ENCODE results near the gene CD36.

Gene CD36

GRCh38 chr7:80679921-80680907 is 41.8 kb downstream of the CD36 start:
- Mint-ChIP-seq H3K4me1 (no peaks in the 10 kb centered on the region), H3K27ac (no peak overlapping the region), H3K9me3 (peaks cover 1% of the 10 kb centered on the region), H3K36me3 (no peaks in the 10 kb centered on the region), H3K4me3 (no peak overlapping the region), H3K27me3 (no peaks in the 10 kb centered on the region)
- no peak for DNase-seq
- CTCF ChIA-PET = interaction anchor here (1.0 kb wide), 1 partner anchor 13 kb away, joined by 3 read pairs; no protein-coding TSS in a partner anchor

GRCh38 chr7:80681272-80681885 is 42.9 kb downstream of the CD36 start:
- Mint-ChIP-seq H3K27me3 (no peaks in the 10 kb centered on the region), H3K36me3 (no peaks in the 10 kb centered on the region), H3K4me1 (no peaks in the 10 kb centered on the region), H3K4me3 (no peak overlapping the region), H3K27ac (no peak overlapping the region), H3K9me3 (peaks cover 1% of the 10 kb centered on the region)
- no peak for DNase-seq
- CTCF ChIA-PET = no interaction called here

DNA sequence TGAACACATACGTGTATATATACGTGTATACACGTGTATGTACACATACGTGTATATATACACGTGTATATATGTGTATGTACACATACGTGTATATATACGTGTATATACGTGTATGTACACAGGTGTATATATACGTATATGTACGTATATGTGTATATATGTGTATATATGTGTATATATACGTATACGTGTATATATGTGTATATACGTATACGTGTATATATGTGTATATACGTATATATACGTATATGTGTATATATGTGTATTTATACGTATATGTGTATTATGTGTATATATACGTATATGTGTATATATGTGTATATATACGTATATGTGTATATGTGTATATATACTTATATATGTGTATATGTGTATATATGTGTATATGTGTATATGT is 44.3 kb downstream of the CD36 start:
- H3K4me3 Mint-ChIP-seq = no peak overlapping the region
- DNase-seq = no peak
- CTCF ChIA-PET = no interaction called here
- no peaks in the 10 kb centered on the region for H3K27me3 Mint-ChIP-seq
- no peak overlapping the region for H3K27ac Mint-ChIP-seq
- no peaks in the 10 kb centered on the region for H3K36me3 Mint-ChIP-seq
- H3K9me3 Mint-ChIP-seq = peaks cover 1% of the 10 kb centered on the region
- H3K4me1 Mint-ChIP-seq = no peaks in the 10 kb centered on the region

DNA sequence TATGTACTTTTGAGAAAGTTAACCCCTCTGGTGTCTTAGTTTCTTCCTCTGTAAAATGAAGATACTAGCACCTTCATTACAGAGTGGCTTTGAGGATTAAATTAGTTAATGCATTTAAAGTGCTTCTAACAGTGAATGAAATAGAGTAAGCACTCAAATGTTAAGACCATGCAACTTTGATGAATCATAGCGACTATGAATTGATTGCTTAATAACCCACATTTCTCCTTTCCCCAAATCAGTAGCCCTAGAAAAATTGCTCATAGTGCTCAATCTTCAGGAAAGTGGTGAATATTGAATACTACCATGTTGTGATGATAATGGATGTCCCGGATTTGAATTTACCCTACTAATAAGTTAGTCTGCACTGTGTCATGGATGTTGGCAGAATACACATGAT is 48.1 kb downstream of the CD36 start:
- peaks cover 1% of the 10 kb centered on the region for H3K9me3 Mint-ChIP-seq
- no peaks in the 10 kb centered on the region for H3K27me3 Mint-ChIP-seq
- no peaks in the 10 kb centered on the region for H3K4me1 Mint-ChIP-seq
- no peak overlapping the region for H3K4me3 Mint-ChIP-seq
- CTCF ChIA-PET = no interaction called here
- H3K36me3 Mint-ChIP-seq = no peaks in the 10 kb centered on the region
- DNase-seq = no peak
- H3K27ac Mint-ChIP-seq = no peak overlapping the region

DNA sequence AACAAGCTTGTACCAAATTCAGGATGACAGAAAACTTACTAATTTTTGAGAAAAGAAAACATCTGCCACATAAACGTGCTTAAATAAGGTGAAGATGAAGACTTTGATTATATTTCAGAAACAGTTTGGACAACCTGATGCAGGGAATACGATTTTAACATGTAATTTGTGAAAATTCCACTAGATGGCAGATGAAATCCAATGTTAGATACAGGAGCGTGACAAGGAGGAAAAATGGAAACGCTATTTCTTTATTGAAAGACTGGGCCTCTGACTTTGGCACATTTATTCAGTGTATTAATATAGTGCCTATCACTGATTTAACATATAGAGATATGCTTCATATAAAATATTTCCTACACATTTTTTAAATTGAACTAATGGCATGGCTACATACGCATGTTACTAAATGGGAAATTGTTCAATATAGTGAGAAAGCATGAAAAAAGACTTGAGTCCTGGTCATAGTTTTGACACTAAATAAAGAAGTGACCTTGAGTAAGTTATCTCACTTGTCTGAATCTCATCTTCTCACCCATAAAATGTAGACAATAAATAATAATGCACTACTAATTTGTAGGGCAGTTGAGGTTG is 60.7 kb downstream of the CD36 start:
- H3K4me3 Mint-ChIP-seq = no peak overlapping the region
- no peaks in the 10 kb centered on the region for H3K27me3 Mint-ChIP-seq
- no peak for DNase-seq
- no peak overlapping the region for H3K27ac Mint-ChIP-seq
- no peaks in the 10 kb centered on the region for H3K36me3 Mint-ChIP-seq
- no peaks in the 10 kb centered on the region for H3K9me3 Mint-ChIP-seq
- H3K4me1 Mint-ChIP-seq = no peaks in the 10 kb centered on the region
- CTCF ChIA-PET = interaction anchor here (0.6 kb wide), 1 partner anchor 771 kb away, joined by 3 read pairs; no protein-coding TSS in a partner anchor

DNA sequence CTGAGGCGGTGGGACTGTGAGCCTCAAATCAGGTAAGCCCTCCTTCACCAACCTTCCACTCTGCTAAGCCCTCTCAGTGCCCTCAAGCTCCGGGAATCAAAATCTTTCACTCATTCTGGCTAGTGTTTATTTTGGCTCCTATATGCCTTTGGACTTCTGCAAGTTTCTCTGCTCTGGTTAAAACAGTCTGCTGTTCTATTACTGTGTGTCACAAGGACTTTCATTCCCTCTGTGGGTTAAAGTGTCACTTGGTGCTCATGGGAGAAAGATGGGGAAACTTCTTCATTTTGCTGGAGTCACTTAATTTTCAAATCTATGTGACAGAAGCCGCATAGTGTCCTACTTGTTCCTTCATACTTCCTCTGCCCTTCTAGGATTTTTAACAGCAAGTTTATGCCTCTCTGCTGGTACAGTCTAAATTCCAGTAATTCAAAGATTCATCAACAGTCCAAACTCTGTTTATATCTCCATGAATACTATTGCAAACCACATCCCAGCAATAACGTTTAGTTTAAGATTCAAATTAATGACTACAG is 61.3 kb downstream of the CD36 start:
- no peak overlapping the region for H3K27ac Mint-ChIP-seq
- H3K4me1 Mint-ChIP-seq = no peaks in the 10 kb centered on the region
- CTCF ChIA-PET = no interaction called here
- no peaks in the 10 kb centered on the region for H3K27me3 Mint-ChIP-seq
- no peaks in the 10 kb centered on the region for H3K36me3 Mint-ChIP-seq
- H3K9me3 Mint-ChIP-seq = no peaks in the 10 kb centered on the region
- DNase-seq = no peak
- H3K4me3 Mint-ChIP-seq = no peak overlapping the region

GRCh38 chr7:80703272-80703671 is 64.8 kb downstream of the CD36 start:
- H3K4me1 Mint-ChIP-seq = no peaks in the 10 kb centered on the region
- no peaks in the 10 kb centered on the region for H3K9me3 Mint-ChIP-seq
- no peaks in the 10 kb centered on the region for H3K36me3 Mint-ChIP-seq
- no peak overlapping the region for H3K4me3 Mint-ChIP-seq
- H3K27ac Mint-ChIP-seq = no peak overlapping the region
- DNase-seq = no peak
- H3K27me3 Mint-ChIP-seq = no peaks in the 10 kb centered on the region
- CTCF ChIA-PET = no interaction called here

- Mint-ChIP-seq H3K4me3 (no peak overlapping the region), H3K27ac (no peak overlapping the region), H3K36me3 (no peaks in the 10 kb centered on the region), H3K4me1 (no peaks in the 10 kb centered on the region), H3K27me3 (no peaks in the 10 kb centered on the region), H3K9me3 (no peaks in the 10 kb centered on the region)
- CTCF ChIA-PET = no interaction called here
- no peak for DNase-seq
These were observed 66.8 kb downstream of the CD36 start for GRCh38 chr7:80705130-80705781.

DNA sequence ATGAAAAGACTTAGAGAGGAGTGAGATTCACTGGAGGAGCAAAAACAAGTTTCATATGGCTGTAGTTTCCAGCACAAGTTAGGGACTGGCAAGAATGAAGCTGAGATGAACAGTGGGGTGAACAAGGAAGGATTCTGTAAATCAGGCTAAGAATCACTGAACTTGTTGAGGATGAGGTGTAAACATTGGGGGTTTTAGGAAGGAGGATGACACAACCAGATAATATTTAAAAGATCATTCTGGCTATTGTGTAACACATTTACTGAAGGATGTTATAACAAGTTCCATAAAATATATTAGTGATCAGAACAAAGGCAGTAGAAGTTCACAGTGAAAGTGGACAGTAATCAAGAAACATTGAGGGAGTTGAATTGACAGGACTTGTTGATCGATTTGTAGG is 68.9 kb downstream of the CD36 start:
- Mint-ChIP-seq H3K9me3 (no peaks in the 10 kb centered on the region), H3K4me3 (no peak overlapping the region), H3K27me3 (no peaks in the 10 kb centered on the region), H3K36me3 (no peaks in the 10 kb centered on the region), H3K27ac (no peak overlapping the region), H3K4me1 (no peaks in the 10 kb centered on the region)
- no peak for DNase-seq
- CTCF ChIA-PET = no interaction called here

DNA sequence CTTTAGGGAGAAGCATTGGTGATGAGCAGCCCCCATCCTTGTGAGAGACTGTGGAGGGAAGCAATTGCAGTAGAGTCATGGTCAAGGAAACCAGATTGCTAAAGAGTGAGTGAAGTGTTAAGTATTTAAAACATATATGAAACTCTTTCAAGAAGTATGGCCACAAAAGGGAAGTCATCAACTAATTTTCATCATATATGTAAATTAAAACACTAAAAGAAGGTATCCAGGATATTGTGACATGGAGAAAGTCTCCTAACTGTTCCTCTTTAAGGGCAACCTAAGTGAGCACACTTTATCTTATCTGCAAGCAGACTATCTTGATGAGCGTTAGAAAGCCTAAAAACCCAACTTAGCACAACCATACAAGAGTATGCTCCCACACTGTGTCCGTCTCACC is 69.7 kb downstream of the CD36 start:
- no peak overlapping the region for H3K4me3 Mint-ChIP-seq
- H3K27me3 Mint-ChIP-seq = no peaks in the 10 kb centered on the region
- H3K27ac Mint-ChIP-seq = no peak overlapping the region
- H3K9me3 Mint-ChIP-seq = no peaks in the 10 kb centered on the region
- H3K36me3 Mint-ChIP-seq = no peaks in the 10 kb centered on the region
- CTCF ChIA-PET = no interaction called here
- H3K4me1 Mint-ChIP-seq = no peaks in the 10 kb centered on the region
- DNase-seq = no peak

DNA sequence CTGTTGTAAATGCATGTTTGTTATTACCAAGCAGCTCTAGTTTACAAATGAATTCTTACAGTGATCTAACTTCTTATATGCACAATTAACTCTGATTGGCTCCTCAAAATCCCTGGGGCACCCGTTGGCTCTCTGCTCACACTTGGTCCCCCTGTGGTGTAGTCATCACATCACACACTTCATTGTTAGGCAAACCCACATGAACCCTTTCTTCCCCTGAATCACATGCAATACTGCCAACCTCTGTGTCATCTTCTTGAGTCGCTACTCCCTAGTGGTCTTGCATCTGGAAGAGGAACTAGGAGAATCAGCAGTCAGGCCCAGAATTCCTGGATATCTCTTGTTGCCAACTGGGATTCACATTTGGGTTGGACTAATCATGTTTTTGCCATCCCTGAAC is 73.1 kb downstream of the CD36 start:
- Mint-ChIP-seq H3K27ac (no peak overlapping the region), H3K27me3 (no peaks in the 10 kb centered on the region), H3K9me3 (no peaks in the 10 kb centered on the region), H3K36me3 (no peaks in the 10 kb centered on the region), H3K4me3 (no peak overlapping the region), H3K4me1 (no peaks in the 10 kb centered on the region)
- DNase-seq = no peak
- CTCF ChIA-PET = no interaction called here

DNA sequence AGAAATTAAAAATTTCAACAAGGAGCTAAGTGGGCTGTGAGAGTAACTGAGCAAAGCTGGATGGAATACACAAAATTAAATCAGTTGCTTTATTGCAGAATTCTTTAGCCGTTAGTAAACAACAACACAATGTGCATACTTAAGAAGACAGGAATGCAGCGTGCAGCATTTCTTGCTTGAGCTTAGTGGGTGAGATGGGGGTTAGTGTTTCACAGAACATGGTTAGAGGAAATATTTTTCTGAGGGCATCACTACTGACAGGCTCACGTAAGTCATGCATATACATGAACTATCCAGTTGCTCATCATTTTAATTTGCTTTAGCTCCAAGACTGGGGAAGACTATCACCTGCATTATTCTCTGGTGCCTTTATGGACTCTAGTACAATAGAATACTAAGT is 80.8 kb downstream of the CD36 start:
- no peaks in the 10 kb centered on the region for H3K27me3 Mint-ChIP-seq
- no peaks in the 10 kb centered on the region for H3K36me3 Mint-ChIP-seq

GRCh38 chr7:80720146-80720545 is 81.7 kb downstream of the CD36 start:
- Mint-ChIP-seq H3K4me1 (no peaks in the 10 kb centered on the region), H3K36me3 (no peaks in the 10 kb centered on the region), H3K27ac (no peak overlapping the region), H3K27me3 (no peaks in the 10 kb centered on the region), H3K9me3 (no peaks in the 10 kb centered on the region), H3K4me3 (no peak overlapping the region)
- no peak for DNase-seq
- CTCF ChIA-PET = no interaction called here

More for the DNA sequence above, 80.8 kb downstream of the CD36 start:
- CTCF ChIA-PET = no interaction called here
- Mint-ChIP-seq H3K4me3 (no peak overlapping the region), H3K27ac (no peak overlapping the region), H3K9me3 (no peaks in the 10 kb centered on the region), H3K4me1 (no peaks in the 10 kb centered on the region)
- DNase-seq = no peak

DNA sequence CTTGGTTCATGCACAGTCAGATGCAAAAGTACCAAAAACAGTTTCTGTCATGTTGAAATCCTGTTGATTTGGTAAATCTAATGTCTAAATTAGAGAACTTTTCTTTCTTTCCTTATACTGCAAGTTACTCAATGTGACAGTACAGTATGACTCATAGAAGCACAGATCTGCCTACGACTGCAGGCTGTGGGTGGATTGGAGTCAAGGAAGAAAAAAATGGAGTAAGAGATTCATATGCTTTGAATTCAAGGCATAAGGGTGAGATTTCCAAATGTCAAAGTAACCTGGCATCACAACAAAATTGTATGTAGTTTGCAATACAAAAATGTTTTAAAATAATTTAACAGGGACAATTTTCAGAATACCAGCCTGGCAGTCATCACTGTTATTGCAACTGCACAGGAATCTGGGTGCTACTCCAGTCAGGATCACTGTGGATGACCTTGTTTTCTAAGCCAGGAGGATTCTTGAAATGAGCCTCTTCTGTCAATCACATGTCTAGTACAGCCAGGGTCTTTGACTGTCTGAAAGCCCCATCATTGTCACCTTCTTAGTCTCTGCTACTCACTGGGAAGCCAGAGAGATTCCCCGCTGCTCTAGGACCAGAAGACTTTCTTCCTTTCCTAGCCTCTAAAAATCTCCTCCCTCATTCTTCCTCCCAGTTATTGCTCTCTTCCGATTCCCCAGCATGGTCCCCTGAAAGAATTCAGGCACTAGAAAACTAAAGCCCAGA is 83.6 kb downstream of the CD36 start:
- CTCF ChIA-PET = no interaction called here
- Mint-ChIP-seq H3K4me3 (no peak overlapping the region), H3K27ac (no peak overlapping the region), H3K27me3 (no peaks in the 10 kb centered on the region), H3K36me3 (no peaks in the 10 kb centered on the region), H3K4me1 (no peaks in the 10 kb centered on the region), H3K9me3 (no peaks in the 10 kb centered on the region)
- no peak for DNase-seq
